ENCODE data around the gene LRCH3.

LRCH3 gene

DNA sequence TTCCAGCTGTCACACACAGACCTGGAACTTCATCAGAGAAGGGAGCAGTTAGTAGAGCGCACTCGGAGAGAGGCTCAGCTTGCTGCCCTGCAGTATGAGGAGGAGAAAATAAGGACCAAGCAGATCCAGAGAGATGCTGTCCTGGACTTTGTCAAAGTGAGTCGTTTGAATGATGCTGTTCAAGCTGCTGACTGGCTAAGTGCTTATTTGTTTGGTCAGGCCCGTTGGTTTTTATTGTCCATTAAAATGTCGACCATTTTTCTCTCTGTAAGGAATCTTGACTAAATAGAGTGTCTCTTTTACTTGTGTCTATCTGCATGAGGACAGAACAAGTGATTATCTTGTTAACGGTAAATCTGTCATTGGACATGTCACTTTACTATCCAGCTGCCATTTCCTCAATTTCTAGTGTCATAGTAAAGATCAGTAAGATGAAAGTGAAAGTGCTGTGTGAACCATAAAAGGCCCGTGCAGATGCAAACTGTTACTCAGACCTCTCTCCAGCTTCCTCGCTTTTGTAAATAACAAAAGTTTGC, 56.9 kb downstream of the LRCH3 start:
- Histone ChIP-seq H3K9ac (ENCODE audit: low read depth, low read length) (no peak overlapping the region), H3K36me3 (ENCODE audit: control insufficient read depth, insufficient read depth, low read length) (no peaks in the 10 kb centered on the region), H3K4me1 (ENCODE audit: control insufficient read depth, insufficient read depth, low read length) (no peaks in the 10 kb centered on the region), H3K27me3 (ENCODE audit: control insufficient read depth, insufficient read depth, low read length) (no peaks in the 10 kb centered on the region), H3K9me3 (ENCODE audit: control insufficient read depth, insufficient read depth, low read length) (no peaks in the 10 kb centered on the region), H3K4me3 (ENCODE audit: low read depth, low read length) (no peak overlapping the region)

DNA sequence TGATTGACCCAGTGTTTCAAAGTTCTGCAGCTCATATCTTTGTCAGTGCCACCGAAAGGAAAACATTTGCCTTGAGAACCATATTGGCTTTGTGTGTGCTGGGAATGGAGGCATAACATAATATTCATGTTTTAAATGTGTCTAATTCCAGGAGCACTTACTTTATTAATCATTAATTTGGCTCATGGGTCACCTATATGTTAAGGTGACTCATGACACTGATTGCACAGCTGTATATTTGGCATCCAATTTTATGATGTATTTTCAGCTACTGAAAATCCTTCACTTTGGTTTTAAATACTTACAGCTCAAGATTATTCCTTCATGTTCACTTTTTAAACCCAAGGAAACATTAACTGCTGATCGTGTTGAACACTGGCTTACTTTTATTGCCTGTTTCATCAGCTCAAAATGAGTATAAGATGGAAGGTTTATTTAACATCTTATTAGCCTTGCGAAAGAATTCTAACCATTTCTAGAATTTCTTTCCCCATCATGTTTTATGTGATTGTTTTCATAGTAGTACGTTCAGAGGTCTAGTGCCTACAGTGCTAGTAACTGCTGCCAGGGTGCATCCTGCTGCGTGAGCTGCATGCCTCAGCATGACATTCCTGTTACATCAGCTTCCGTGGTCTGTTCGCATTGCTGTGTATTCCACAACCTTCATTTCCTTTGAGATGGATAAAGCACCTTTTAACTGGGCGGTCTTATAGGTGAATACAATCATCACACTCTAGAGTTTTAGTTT, 63.7 kb downstream of the LRCH3 start:
- Histone ChIP-seq H3K4me1 (ENCODE audit: control insufficient read depth, insufficient read depth, low read length) (peaks cover 18% of the 10 kb centered on the region), H3K9me3 (ENCODE audit: control insufficient read depth, insufficient read depth, low read length) (no peaks in the 10 kb centered on the region), H3K9ac (ENCODE audit: low read depth, low read length) (no peak overlapping the region), H3K36me3 (ENCODE audit: control insufficient read depth, insufficient read depth, low read length) (no peaks in the 10 kb centered on the region), H3K4me3 (ENCODE audit: low read depth, low read length) (no peak overlapping the region), H3K27me3 (ENCODE audit: control insufficient read depth, insufficient read depth, low read length) (no peaks in the 10 kb centered on the region)

DNA sequence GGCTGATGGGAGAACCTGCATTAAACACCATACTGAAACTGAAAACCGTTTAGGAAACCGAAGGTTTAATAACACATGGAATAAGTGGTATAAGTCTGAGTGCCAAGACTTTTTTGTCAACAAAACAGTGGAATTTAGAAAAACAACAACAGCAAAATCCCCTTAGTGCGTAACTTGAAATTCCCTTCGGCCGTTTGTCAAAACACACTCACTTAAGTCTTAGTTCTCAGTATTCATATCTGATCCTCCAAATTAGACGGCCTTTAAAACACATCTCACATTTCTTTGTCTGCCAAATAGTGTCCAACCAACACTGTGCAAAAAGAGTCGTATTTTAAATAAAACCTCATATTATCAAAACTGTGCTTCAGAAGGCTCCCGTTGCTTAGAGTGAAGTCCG, 64.5 kb downstream of the LRCH3 start:
- H3K36me3 ChIP-seq (ENCODE audit: control insufficient read depth, insufficient read depth, low read length) = no peaks in the 10 kb centered on the region
- no peak overlapping the region for H3K4me3 ChIP-seq (ENCODE audit: low read depth, low read length)
- H3K4me1 ChIP-seq (ENCODE audit: control insufficient read depth, insufficient read depth, low read length) = peaks cover 18% of the 10 kb centered on the region
- H3K27me3 ChIP-seq (ENCODE audit: control insufficient read depth, insufficient read depth, low read length) = no peaks in the 10 kb centered on the region
- H3K9me3 ChIP-seq (ENCODE audit: control insufficient read depth, insufficient read depth, low read length) = no peaks in the 10 kb centered on the region
- no peak overlapping the region for H3K9ac ChIP-seq (ENCODE audit: low read depth, low read length)

DNA sequence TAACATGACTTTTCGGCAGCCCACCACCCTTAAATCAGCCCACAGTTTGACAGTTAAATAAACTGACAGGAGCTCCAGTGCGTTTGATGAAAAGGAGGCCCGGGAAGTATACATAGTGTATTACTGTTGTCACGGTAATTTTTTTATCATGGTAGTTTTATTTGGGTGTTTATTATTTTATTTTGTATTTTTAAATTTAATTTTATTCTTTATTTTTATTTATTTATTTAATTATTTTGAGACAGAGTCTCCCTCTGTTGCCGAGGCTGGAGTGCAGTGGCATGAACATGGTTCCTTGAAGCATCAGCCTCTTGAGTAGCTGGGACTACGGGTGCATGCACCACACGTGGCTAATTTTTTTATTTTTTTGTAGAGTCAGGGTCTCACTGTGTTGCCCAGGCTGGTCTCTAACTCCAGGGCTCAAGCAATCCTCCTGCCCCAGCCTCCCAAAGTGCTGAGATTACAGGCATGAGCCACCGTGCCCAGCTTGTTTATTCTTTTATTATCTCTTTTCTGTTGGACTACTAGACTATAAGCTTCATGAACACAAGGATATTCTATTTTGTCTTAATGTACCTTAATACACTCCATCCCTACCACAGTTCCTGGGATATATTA, 65.3 kb downstream of the LRCH3 start:
- H3K4me1 ChIP-seq (ENCODE audit: control insufficient read depth, insufficient read depth, low read length) = peaks cover 18% of the 10 kb centered on the region
- no peaks in the 10 kb centered on the region for H3K36me3 ChIP-seq (ENCODE audit: control insufficient read depth, insufficient read depth, low read length)
- H3K4me3 ChIP-seq (ENCODE audit: low read depth, low read length) = no peak overlapping the region
- no peak overlapping the region for H3K9ac ChIP-seq (ENCODE audit: low read depth, low read length)
- H3K27me3 ChIP-seq (ENCODE audit: control insufficient read depth, insufficient read depth, low read length) = no peaks in the 10 kb centered on the region
- H3K9me3 ChIP-seq (ENCODE audit: control insufficient read depth, insufficient read depth, low read length) = no peaks in the 10 kb centered on the region

DNA sequence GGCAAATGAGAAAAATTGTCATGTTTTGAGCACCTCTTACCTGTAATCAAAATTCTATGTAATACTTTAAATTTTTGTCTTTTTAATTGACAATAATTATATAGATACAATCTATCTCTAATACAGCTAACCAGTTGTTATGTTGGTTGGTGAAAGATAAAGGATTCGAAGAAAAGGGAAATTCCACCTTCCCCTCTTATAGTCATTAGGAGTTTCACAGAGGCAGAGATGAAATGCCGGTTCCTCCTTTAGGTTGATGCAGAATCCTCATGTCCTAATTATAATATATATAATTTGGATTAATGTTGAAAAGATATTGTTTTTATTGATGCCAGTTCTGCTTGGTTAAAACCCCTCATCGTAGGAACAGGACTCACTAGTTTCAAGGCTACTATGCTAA, 67.1 kb downstream of the LRCH3 start:
- no peak overlapping the region for H3K4me3 ChIP-seq (ENCODE audit: low read depth, low read length)
- peaks cover 18% of the 10 kb centered on the region for H3K4me1 ChIP-seq (ENCODE audit: control insufficient read depth, insufficient read depth, low read length)
- no peaks in the 10 kb centered on the region for H3K36me3 ChIP-seq (ENCODE audit: control insufficient read depth, insufficient read depth, low read length)
- no peak overlapping the region for H3K9ac ChIP-seq (ENCODE audit: low read depth, low read length)
- no peaks in the 10 kb centered on the region for H3K27me3 ChIP-seq (ENCODE audit: control insufficient read depth, insufficient read depth, low read length)
- H3K9me3 ChIP-seq (ENCODE audit: control insufficient read depth, insufficient read depth, low read length) = no peaks in the 10 kb centered on the region

DNA sequence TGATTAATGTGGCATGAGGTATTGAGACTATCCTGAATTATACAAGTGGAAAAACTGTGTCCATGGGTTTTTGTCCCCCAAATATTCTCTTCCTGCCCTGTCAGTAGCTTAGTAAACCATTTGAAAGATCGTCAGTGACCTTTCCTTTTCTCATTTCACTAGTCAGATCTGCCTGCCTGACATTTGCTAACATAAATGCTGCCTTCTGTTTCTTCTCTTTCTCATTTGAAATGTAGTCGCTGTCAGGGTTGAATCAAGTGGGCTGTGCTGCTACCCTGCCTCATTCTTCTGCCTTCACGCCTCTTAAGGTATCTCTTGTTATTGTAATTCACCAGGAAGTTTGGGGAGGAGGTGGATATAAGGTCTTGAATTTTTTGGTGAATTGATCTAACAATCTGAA, 67.5 kb downstream of the LRCH3 start:
- Histone ChIP-seq H3K36me3 (ENCODE audit: control insufficient read depth, insufficient read depth, low read length) (no peaks in the 10 kb centered on the region), H3K9ac (ENCODE audit: low read depth, low read length) (no peak overlapping the region), H3K4me3 (ENCODE audit: low read depth, low read length) (no peak overlapping the region), H3K27me3 (ENCODE audit: control insufficient read depth, insufficient read depth, low read length) (no peaks in the 10 kb centered on the region), H3K4me1 (ENCODE audit: control insufficient read depth, insufficient read depth, low read length) (peaks cover 18% of the 10 kb centered on the region), H3K9me3 (ENCODE audit: control insufficient read depth, insufficient read depth, low read length) (no peaks in the 10 kb centered on the region)

DNA sequence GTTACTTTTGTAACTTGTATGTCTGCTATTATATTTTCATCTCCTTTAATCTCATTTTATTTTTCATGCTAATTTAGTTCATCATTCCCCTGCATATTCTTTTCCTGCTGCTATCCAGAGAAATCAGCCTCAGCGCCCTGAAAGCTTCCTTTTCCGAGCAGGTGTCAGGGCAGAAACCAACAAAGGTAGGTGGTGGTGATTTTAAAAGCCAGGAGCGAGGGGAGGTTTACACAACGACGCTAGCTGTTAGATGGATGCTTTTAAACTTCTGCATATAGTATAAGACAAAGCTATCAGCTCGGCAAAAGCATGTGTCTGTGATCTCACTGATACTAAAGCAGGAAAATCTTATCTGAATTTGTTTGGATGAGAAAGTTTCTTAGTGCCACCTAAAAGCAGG, 75.0 kb downstream of the LRCH3 start:
- Histone ChIP-seq H3K27me3 (ENCODE audit: control insufficient read depth, insufficient read depth, low read length) (no peaks in the 10 kb centered on the region), H3K9ac (ENCODE audit: low read depth, low read length) (no peak overlapping the region), H3K4me3 (ENCODE audit: low read depth, low read length) (no peak overlapping the region), H3K36me3 (ENCODE audit: control insufficient read depth, insufficient read depth, low read length) (no peaks in the 10 kb centered on the region), H3K9me3 (ENCODE audit: control insufficient read depth, insufficient read depth, low read length) (no peaks in the 10 kb centered on the region), H3K4me1 (ENCODE audit: control insufficient read depth, insufficient read depth, low read length) (peaks cover 4% of the 10 kb centered on the region)

DNA sequence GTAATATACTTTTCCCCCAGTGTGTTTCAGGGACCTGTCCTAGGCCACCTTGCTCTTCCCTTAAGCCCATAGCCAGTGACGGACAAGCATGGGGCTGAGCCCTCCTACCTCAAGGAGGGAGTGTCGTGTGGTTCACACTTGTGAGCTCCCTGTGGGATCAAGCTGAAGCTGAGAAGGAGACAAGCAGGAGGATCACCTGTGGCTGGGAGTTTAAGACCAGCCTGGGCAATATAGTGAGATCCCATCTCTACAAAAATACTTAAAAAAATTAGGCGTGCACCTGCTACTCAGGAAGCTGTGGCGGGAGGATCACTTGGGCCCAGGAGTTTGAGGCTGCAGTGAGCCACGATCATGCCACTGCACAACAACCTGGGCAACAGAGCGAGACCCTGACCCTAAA, 82.3 kb downstream of the LRCH3 start:
- Histone ChIP-seq H3K4me1 (ENCODE audit: control insufficient read depth, insufficient read depth, low read length) (no peaks in the 10 kb centered on the region), H3K27me3 (ENCODE audit: control insufficient read depth, insufficient read depth, low read length) (no peaks in the 10 kb centered on the region), H3K36me3 (ENCODE audit: control insufficient read depth, insufficient read depth, low read length) (peaks cover 20% of the 10 kb centered on the region), H3K4me3 (ENCODE audit: low read depth, low read length) (no peak overlapping the region), H3K9ac (ENCODE audit: low read depth, low read length) (no peak overlapping the region), H3K9me3 (ENCODE audit: control insufficient read depth, insufficient read depth, low read length) (no peaks in the 10 kb centered on the region)

DNA sequence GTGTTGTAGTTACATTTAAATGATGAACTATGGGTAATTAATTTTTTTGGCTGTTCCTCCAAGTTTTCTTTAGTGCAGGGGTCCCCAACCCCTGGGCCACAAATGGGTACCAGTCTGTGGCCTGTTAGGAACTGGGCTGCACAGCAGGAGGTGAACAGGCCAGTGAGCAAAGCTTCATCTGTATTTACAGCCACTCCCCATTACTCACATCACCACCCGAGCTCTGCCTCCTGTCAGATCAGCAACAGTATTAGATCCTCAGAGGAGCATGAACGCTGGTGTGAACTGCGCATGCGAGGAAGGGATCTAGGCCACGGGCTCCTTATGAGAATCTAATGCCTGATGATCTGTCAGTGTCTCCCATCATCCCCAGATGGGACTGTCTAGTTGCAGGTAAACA, 83.0 kb downstream of the LRCH3 start:
- H3K4me3 ChIP-seq (ENCODE audit: low read depth, low read length) = no peak overlapping the region

DNA sequence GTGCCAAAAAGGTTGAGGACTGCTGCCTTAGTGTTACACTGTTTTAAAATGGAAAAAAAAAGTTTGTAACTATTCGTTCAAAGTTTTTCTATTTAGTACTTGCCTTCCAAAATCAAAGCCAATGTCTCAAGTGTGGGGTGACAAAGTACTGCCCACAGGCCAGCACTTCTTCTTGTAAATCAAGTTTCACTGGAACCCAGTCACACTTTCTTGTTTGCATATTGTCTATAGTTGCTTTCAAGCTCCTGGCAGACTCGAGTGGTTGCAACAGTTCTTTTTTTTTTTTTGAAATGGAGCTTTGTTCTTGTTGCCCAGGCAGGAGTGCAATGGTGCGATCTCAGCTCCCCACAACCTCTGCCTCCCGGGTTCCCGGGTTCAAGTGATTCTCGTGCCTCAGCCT, 83.6 kb downstream of the LRCH3 start:
- Histone ChIP-seq H3K9me3 (ENCODE audit: control insufficient read depth, insufficient read depth, low read length) (no peaks in the 10 kb centered on the region), H3K4me3 (ENCODE audit: low read depth, low read length) (no peak overlapping the region), H3K27me3 (ENCODE audit: control insufficient read depth, insufficient read depth, low read length) (no peaks in the 10 kb centered on the region), H3K4me1 (ENCODE audit: control insufficient read depth, insufficient read depth, low read length) (no peaks in the 10 kb centered on the region), H3K36me3 (ENCODE audit: control insufficient read depth, insufficient read depth, low read length) (peaks cover 24% of the 10 kb centered on the region), H3K9ac (ENCODE audit: low read depth, low read length) (no peak overlapping the region)

More for the DNA sequence above, 83.0 kb downstream of the LRCH3 start:
- no peak overlapping the region for H3K9ac ChIP-seq (ENCODE audit: low read depth, low read length)
- no peaks in the 10 kb centered on the region for H3K9me3 ChIP-seq (ENCODE audit: control insufficient read depth, insufficient read depth, low read length)
- no peaks in the 10 kb centered on the region for H3K4me1 ChIP-seq (ENCODE audit: control insufficient read depth, insufficient read depth, low read length)
- peaks cover 24% of the 10 kb centered on the region for H3K36me3 ChIP-seq (ENCODE audit: control insufficient read depth, insufficient read depth, low read length)
- no peaks in the 10 kb centered on the region for H3K27me3 ChIP-seq (ENCODE audit: control insufficient read depth, insufficient read depth, low read length)

DNA sequence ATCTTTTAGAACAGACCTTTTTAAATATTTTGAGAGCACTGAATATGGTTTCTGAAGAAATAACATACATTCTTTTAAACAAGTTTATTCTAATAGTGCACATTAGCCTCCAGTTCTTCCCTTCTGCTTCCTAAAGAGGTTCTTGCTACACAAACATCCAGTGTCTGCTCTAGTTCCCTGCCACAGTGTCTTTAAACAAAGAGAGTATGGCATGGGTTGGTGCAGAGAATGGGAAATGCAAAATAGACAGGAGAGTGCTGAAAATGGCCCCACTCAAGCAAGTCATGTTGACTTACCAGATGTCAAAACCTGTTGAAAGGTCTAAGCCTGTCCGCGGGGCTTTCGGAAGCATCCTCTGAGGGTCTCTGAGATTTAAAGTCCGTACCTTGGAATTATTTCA, 86.8 kb downstream of the LRCH3 start:
- Histone ChIP-seq H3K4me1 (ENCODE audit: control insufficient read depth, insufficient read depth, low read length) (peaks cover 26% of the 10 kb centered on the region), H3K4me3 (ENCODE audit: low read depth, low read length) (no peak overlapping the region), H3K27me3 (ENCODE audit: control insufficient read depth, insufficient read depth, low read length) (no peaks in the 10 kb centered on the region), H3K9me3 (ENCODE audit: control insufficient read depth, insufficient read depth, low read length) (no peaks in the 10 kb centered on the region), H3K9ac (ENCODE audit: low read depth, low read length) (no peak overlapping the region), H3K36me3 (ENCODE audit: control insufficient read depth, insufficient read depth, low read length) (peaks cover 20% of the 10 kb centered on the region)

DNA sequence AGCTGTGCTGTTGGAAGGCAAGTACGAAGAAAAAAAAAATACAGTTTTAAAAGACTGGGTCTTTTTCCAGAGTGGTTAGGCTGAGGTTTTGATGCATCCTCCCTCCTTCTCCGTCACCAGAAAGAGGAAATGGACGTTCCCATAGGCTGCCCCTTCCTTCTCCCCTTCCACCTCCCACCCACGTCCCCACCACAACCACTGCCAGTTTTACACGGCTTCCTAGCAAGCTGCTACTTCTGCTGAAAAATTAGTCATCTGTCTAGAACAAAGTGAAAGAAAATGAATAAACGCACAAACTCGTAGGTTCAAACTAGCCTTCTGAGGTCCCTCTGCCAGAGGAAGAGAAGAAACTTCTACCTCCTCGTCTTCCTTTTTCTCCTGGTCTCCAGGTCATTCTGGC, 87.4 kb downstream of the LRCH3 start:
- no peaks in the 10 kb centered on the region for H3K9me3 ChIP-seq (ENCODE audit: control insufficient read depth, insufficient read depth, low read length)
- H3K4me3 ChIP-seq (ENCODE audit: low read depth, low read length) = no peak overlapping the region
- H3K27me3 ChIP-seq (ENCODE audit: control insufficient read depth, insufficient read depth, low read length) = no peaks in the 10 kb centered on the region
- H3K36me3 ChIP-seq (ENCODE audit: control insufficient read depth, insufficient read depth, low read length) = peaks cover 17% of the 10 kb centered on the region
- peaks cover 29% of the 10 kb centered on the region for H3K4me1 ChIP-seq (ENCODE audit: control insufficient read depth, insufficient read depth, low read length)
- H3K9ac ChIP-seq (ENCODE audit: low read depth, low read length) = no peak overlapping the region

Measured in iPS-15b (cell line).